Natural killer cell (primary cell): Measurements from ENCODE around the gene NRDC. TPM values are rescaled to one million over a fixed set of nuclear protein-coding genes. Genes with fewer than 3 reads are reported as not detected.

Experiments used
- ATAC-seq, 3 donors: fragments of 150-1000 bp in 2 of 3; fragments of 200-7000 bp in 1 of 3; cut with Tn5 transposase; 1 replicate in 1 of 3; 2 replicates in 2 of 3; pipeline ENCODE4 v1.10.0; 2021; ENCODE audit warnings: mild to moderate bottlenecking in 2 of 3, moderate library complexity in 2 of 3
- DNase-seq, 2 donors: peaks; one replicate each; pipeline versions ENCODE4 v3.0.0 to v3.0.0-alpha.2; 2013 to 2021; ENCODE audit warnings: mixed read lengths in 1 of 2
- H3K27ac ChIP-seq: one replicate; pipeline ENCODE4 v1.5.1; 2013; ENCODE audit warnings: mild to moderate bottlenecking, low read length
- H3K27me3 ChIP-seq: one replicate; pipeline ENCODE4 v1.6.1; 2013; ENCODE audit warnings: low read length; ENCODE audit not compliant: control insufficient read depth, insufficient read depth
- H3K36me3 ChIP-seq: one replicate; pipeline ENCODE4 v1.6.1; 2013; ENCODE audit warnings: low read length; ENCODE audit not compliant: control insufficient read depth, insufficient read depth
- H3K4me1 ChIP-seq: one replicate; pipeline ENCODE4 v1.6.1; 2013; ENCODE audit warnings: low read length; ENCODE audit not compliant: control insufficient read depth, insufficient read depth
- H3K4me3 ChIP-seq: one replicate; pipeline ENCODE4 v1.5.1; 2013; ENCODE audit warnings: low read length
- H3K9me3 ChIP-seq: one replicate; pipeline ENCODE4 v1.6.1; 2013; ENCODE audit warnings: low read length; ENCODE audit not compliant: control insufficient read depth, insufficient read depth
- H3K27ac Mint-ChIP-seq, 2 donors: one replicate each; pipeline ENCODE4 v1.8.0; 2022; ENCODE audit warnings: mild to moderate bottlenecking in 2 of 2, mixed read lengths in 2 of 2, moderate library complexity in 1 of 2
- H3K27me3 Mint-ChIP-seq, 2 donors: one replicate each; pipeline ENCODE4 v1.8.0; 2022; ENCODE audit warnings: low read depth in 2 of 2, mixed read lengths in 2 of 2
- H3K36me3 Mint-ChIP-seq: one replicate; pipeline ENCODE4 v1.8.0; 2022; ENCODE audit warnings: mixed read lengths
- H3K4me1 Mint-ChIP-seq, 2 donors: one replicate each; pipeline ENCODE4 v1.8.0; 2022; ENCODE audit warnings: mixed read lengths in 2 of 2
- H3K4me3 Mint-ChIP-seq: one replicate; pipeline ENCODE4 v1.8.0; 2022; ENCODE audit warnings: mild to moderate bottlenecking, moderate library complexity, mixed read lengths
- H3K9me3 Mint-ChIP-seq, 2 donors: one replicate each; pipeline ENCODE4 v1.8.0; 2022; ENCODE audit warnings: mixed read lengths in 2 of 2
- WGBS: methylation state at CpG from one replicate; pipeline ENCODE4 v1.1.7; 2013; ENCODE audit warnings: missing lambda C conversion rate; ENCODE audit not compliant: insufficient coverage; 5-methylcytosine and 5-hydroxymethylcytosine counted together
- intact Hi-C: fragments of 100-400 bp; cut with micrococcal nuclease; formaldehyde crosslinking; loops from one replicate; pipeline ENCODE4 v1.14.2; 2022
- total RNA-seq, 4 donors: library from RNA; stranded (reverse); fragments of 120-200 nt in 1 of 4; gene quantifications; one replicate each; pipeline versions ENCODE4 v1.2.3 to v1.2.4, GENCODE V29; 2013 to 2022
- TF ChIP-seq, protein P1 (sequence below): fragments of 200-600 bp; IDR thresholded peaks from one replicate; pipeline ENCODE4 v1.8.0; 2022; ENCODE audit warnings: antibody characterized with exemption

NRDC gene
- total RNA-seq, 3 donors from 2014 or later (not counting 1 experiment from before 2014, with no cell fraction given), result 122 to 165 (median 145) TPM

DNA sequence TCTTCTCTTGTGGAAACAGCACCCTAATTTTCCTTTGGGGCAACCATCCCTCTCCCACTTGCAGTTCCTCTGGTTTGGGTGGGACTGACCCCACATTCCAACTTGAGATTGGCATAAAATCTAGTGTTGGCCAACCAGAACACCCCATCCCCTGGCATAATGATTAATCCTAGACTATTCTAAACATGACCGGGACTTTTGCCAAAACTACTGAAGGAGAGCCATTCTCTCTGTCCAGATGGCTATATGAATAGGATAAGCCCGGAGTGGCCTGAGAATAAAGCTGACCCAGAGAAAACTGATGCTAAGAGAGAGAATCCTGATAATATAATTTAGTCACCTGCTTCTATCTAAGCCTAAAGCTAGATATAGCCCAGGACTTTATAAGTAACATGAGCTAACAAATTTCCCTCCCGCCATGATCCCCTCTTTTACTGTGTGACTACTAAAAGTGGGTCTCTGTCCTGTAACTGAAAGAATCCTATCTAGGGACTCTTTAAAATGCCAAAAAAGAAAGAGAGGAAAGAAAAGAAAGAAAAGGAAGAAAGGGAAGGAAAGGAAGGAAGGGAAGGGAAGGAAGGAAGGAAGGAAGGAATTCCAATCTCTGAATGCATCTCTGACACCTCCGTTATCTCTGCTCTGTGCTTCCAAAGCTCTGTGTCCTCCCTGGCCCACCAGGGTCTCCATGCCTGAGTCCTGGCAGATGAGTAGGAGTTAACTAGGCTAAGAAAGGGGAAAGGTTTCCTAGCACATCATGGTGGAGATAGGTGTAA, 28.0 kb upstream of the NRDC start:
- Mint-ChIP-seq H3K27me3 (peaks cover 10 to 12% of the 10 kb centered on the region in 2 donors), H3K27ac (peak overlapping the region; percentile 80 to 85), H3K9me3 (peaks cover 2 to 3% of the 10 kb centered on the region in 2 donors), H3K4me1 (peaks cover 0 to 6% of the 10 kb centered on the region in 2 donors), H3K36me3 (no peaks in the 10 kb centered on the region), H3K4me3 (no peak overlapping the region)
- DNase-seq, result no peak
- Histone ChIP-seq H3K36me3 (no peaks in the 10 kb centered on the region), H3K4me1 (peaks cover 3% of the 10 kb centered on the region), H3K4me3 (no peak overlapping the region), H3K9me3 (no peaks in the 10 kb centered on the region), H3K27me3 (no peaks in the 10 kb centered on the region), H3K27ac (no peak overlapping the region)
- intact Hi-C loops, result no loop called here
- TF ChIP-seq, protein P1, sequence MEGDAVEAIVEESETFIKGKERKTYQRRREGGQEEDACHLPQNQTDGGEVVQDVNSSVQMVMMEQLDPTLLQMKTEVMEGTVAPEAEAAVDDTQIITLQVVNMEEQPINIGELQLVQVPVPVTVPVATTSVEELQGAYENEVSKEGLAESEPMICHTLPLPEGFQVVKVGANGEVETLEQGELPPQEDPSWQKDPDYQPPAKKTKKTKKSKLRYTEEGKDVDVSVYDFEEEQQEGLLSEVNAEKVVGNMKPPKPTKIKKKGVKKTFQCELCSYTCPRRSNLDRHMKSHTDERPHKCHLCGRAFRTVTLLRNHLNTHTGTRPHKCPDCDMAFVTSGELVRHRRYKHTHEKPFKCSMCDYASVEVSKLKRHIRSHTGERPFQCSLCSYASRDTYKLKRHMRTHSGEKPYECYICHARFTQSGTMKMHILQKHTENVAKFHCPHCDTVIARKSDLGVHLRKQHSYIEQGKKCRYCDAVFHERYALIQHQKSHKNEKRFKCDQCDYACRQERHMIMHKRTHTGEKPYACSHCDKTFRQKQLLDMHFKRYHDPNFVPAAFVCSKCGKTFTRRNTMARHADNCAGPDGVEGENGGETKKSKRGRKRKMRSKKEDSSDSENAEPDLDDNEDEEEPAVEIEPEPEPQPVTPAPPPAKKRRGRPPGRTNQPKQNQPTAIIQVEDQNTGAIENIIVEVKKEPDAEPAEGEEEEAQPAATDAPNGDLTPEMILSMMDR, result no peak
- WGBS, result 99% methylated on average over 4 of the region's 4 CpGs
- no peak for ATAC-seq

DNA sequence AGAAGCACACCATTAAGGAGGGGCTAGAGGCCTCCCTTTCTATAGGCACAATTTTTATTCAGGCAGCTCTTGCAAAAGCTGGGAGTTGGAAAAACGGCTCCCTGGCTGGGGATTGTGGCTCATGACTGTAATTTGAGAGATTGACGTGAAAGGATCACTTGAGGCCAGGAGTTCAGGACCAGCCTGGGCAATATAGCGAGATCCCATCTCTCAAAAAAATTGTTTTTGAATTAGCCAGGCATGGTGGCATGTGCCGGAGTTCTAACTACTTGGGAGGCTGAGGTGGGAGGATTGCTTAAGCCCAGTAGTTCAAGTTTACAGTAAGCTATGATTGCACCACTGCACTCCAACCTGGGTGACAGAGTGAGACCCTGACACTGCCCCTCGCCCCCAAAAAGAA, 23.9 kb upstream of the NRDC start:
- peaks cover 6% of the 10 kb centered on the region for H3K27me3 ChIP-seq
- peaks cover 14 to 20% of the 10 kb centered on the region in 2 donors for H3K27me3 Mint-ChIP-seq
- peaks cover 0 to 5% of the 10 kb centered on the region in 2 donors for H3K4me1 Mint-ChIP-seq
- ATAC-seq (no peak), DNase-seq (no peak)
- H3K27ac ChIP-seq, result no peak overlapping the region
- intact Hi-C loops, result no loop called here
- no peak overlapping the region for H3K4me3 Mint-ChIP-seq
- H3K9me3 Mint-ChIP-seq, result peaks cover 2 to 3% of the 10 kb centered on the region in 2 donors
- no peak overlapping the region for H3K4me3 ChIP-seq
- H3K4me1 ChIP-seq, result peaks cover 3% of the 10 kb centered on the region
- no peaks in the 10 kb centered on the region for H3K36me3 ChIP-seq
- WGBS, result 83% methylated on average over 5 of the region's 5 CpGs
- H3K36me3 Mint-ChIP-seq, result no peaks in the 10 kb centered on the region
- no peak overlapping the region for H3K27ac Mint-ChIP-seq
- TF ChIP-seq, protein P1, result no peak
- H3K9me3 ChIP-seq, result no peaks in the 10 kb centered on the region

DNA sequence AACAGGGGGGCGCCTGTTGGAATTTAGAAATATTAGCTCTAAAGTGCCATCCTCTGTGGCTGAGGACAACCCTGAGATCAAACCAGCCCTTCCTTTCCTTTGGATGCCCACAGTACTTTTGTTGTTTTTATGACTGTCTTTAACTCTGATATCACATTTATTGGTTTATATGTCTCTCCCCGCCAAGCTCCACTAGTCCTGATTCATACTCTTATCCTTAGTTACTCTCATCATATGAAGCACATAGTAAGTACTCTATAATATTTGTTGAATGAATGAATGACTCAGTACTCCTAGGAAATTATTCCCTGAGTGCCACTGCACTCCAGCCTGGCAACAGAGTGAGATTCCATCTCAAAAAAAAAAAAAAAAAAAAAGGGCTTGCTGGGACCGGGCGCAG, 22.6 kb upstream of the NRDC start:
- Histone ChIP-seq H3K36me3 (no peaks in the 10 kb centered on the region), H3K4me1 (no peaks in the 10 kb centered on the region), H3K27me3 (peaks cover 9% of the 10 kb centered on the region), H3K9me3 (no peaks in the 10 kb centered on the region), H3K27ac (no peak overlapping the region), H3K4me3 (no peak overlapping the region)
- 91% methylated on average over 1 of the region's 4 CpGs for WGBS
- no peak overlapping the region for H3K4me3 Mint-ChIP-seq
- intact Hi-C loops, result no loop called here
- peaks cover 19 to 33% of the 10 kb centered on the region in 2 donors for H3K27me3 Mint-ChIP-seq
- no peaks in the 10 kb centered on the region for H3K9me3 Mint-ChIP-seq
- TF ChIP-seq, protein P1, result no peak
- no peak for ATAC-seq
- H3K4me1 Mint-ChIP-seq, result no peaks in the 10 kb centered on the region
- DNase-seq, result no peak
- H3K36me3 Mint-ChIP-seq, result no peaks in the 10 kb centered on the region
- no peak overlapping the region for H3K27ac Mint-ChIP-seq
